ENCODE measurements around the gene RUNX3.

DNA sequence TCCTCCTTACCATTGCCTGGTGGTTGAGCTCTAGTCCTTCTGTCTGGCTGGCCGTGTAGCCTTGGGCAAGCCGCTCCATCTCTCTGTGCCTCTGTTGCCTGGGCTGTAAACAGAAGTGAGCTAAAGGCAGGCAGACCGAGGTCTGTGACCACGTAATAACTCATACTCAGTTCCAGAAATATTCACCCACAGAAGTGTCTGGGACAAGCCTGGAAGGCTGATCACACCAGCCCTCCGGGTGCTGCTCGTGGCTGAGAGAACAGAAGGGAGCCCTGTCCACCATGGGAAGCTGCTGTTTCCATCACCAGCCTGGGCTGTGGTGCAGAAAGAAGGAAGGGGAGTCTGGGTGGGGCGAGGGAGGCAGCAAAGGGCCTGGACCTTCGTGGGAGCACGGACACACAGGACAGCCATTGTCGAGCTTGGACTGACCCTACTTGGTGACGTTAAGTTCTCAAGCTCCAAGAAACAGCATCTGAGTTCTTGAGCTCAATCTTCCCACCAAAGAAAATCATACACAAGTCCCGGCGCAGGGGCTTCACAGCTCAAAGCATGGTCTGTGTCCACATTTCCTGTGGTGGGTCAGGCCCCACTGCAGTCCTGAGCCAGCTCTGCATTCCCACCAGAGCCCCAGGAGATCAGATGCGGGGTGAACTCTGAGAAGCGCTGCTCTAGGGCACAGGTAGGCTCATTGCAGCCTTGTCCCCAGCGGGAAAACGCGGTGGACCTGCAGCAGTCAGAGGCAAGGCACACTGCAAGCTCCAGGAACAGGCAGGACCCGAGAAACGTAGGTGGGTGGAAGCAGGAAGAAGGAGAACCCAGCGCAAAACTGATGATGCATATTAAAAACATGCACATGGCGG is 61.8 kb downstream of the RUNX3 start:
- TF ChIP-seq, protein P1, sequence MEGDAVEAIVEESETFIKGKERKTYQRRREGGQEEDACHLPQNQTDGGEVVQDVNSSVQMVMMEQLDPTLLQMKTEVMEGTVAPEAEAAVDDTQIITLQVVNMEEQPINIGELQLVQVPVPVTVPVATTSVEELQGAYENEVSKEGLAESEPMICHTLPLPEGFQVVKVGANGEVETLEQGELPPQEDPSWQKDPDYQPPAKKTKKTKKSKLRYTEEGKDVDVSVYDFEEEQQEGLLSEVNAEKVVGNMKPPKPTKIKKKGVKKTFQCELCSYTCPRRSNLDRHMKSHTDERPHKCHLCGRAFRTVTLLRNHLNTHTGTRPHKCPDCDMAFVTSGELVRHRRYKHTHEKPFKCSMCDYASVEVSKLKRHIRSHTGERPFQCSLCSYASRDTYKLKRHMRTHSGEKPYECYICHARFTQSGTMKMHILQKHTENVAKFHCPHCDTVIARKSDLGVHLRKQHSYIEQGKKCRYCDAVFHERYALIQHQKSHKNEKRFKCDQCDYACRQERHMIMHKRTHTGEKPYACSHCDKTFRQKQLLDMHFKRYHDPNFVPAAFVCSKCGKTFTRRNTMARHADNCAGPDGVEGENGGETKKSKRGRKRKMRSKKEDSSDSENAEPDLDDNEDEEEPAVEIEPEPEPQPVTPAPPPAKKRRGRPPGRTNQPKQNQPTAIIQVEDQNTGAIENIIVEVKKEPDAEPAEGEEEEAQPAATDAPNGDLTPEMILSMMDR (IDR thresholded peaks at IDR 0.05; ENCODE audit: extremely low read depth in 1 of 2, insufficient read depth in 1 of 2, low read depth in 1 of 2, low read length in 2 of 2), result no peak
- no peak for TF ChIP-seq POLR2AphosphoS5 (IDR thresholded peaks at IDR 0.05; ENCODE audit: insufficient read depth, low read depth, low read length)
- TF ChIP-seq EZH2 (IDR thresholded peaks at IDR 0.05; ENCODE audit: borderline replicate concordance, low read depth, low read length, severe bottlenecking), result no peak
- no peak for TF ChIP-seq POLR2A (IDR thresholded peaks at IDR 0.05; ENCODE audit: low read depth, low read length)
- no peak for TF ChIP-seq MYC (IDR thresholded peaks at IDR 0.05; ENCODE audit: low read depth, low read length)
- TF ChIP-seq JUN (IDR thresholded peaks at IDR 0.05; ENCODE audit: borderline replicate concordance, insufficient read depth, insufficient read length, low read depth), result no peak
- TF ChIP-seq, protein P2, sequence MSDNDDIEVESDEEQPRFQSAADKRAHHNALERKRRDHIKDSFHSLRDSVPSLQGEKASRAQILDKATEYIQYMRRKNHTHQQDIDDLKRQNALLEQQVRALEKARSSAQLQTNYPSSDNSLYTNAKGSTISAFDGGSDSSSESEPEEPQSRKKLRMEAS (IDR thresholded peaks at IDR 0.05; ENCODE audit: insufficient read depth, insufficient read length), result no peak
- no peak for TF ChIP-seq FOS (IDR thresholded peaks at IDR 0.05; ENCODE audit: borderline replicate concordance, insufficient read depth, low read length)
- no peak for TF ChIP-seq GATA2 (IDR thresholded peaks at IDR 0.05; ENCODE audit: insufficient read depth, insufficient read length, low read depth, low read length)
